Measurements from ENCODE around the gene CEACAM8.
"Not testable (repeated sequence)": the region's sequence is repeated elsewhere in the genome, so short reads cannot be mapped to it uniquely, and the experiment has no call there.

The CEACAM8 gene

GRCh38 chr19:42594617-42595489 is at the start of gene CEACAM8:
Gene CEACAM8, minus strand, starts transcription at chr19:42594924. Its CDS starts 96 bp downstream, at chr19:42594828.
- DNase-seq (ENCODE audit: low read depth in 2 of 2, low spot score in 1 of 2), result no peak

GRCh38 chr19:42639324-42640092 is 44.8 kb upstream of the CEACAM8 start:
- DNase-seq (ENCODE audit: low read depth in 2 of 2, low spot score in 1 of 2), result not testable (repeated sequence)

GRCh38 chr19:42635233-42635539 is 40.5 kb upstream of the CEACAM8 start:
- no peak for DNase-seq (ENCODE audit: low read depth in 2 of 2, low spot score in 1 of 2)

DNA sequence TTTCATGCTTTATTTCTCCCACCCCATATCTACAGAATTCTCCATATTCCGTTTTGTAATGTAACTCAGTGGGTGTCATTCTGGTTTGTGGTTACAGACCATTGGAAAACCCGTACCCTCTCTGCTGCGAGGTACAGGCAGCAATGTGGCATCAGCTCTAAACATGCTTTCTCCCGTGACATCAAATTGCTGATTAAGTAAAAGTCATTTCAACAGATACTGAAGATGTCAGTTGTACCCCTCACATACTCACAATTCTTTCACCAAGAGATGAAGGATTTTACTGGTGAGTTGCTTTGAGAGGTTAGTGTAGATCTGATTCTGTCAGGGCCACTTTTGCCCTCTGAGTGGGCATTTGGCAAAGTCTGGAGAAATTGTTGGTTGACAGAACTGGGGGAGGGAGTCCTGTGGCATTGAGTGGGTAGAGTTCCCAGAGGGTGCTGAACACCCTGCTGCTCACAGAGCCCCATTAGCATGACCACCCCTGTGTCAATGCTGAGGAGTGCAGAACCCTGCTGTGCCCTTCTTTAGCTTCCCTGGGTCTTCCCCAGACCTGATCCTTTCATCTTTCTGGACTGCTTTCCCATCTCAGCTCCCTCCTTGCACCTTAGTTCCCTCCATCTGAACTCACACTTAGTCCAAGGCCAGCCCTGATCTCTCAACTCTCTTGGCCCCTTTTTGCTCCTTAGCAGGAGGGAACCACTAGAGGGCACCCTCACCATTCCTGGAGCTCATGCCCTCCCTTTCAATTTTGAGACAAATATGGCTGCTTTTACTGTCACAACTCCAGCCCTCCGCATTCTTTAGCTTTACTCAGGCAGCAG is 39.9 kb upstream of the CEACAM8 start:
- no peak for DNase-seq (ENCODE audit: low read depth in 2 of 2, low spot score in 1 of 2)

- no peak for DNase-seq (ENCODE audit: low read depth in 2 of 2, low spot score in 1 of 2)
Observed at GRCh38 chr19:42629191-42629590, 34.5 kb upstream of the CEACAM8 start.

GRCh38 chr19:42628411-42629140 is 33.9 kb upstream of the CEACAM8 start:
- no peak for DNase-seq (ENCODE audit: low read depth in 2 of 2, low spot score in 1 of 2)

DNA sequence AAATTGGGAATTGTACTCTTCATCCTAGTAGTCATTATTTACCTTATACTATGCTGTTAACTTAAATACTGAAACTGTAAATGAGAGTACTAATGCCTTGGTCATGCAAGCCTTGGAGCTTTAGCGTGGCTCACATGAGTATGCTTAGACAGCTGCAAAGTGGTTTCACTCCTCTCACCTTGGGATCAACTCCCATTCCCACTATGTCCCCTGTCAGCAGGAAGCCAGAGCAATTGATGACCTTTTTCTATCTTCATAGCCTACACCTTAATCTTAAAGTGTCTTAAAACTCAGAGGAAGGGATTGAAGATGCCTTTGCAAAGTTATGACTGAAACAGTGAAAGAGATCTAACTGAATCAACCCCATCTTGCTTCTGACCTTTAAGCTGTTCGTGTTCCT is 33.2 kb upstream of the CEACAM8 start:
- DNase-seq (ENCODE audit: low read depth in 2 of 2, low spot score in 1 of 2), result no peak

DNA sequence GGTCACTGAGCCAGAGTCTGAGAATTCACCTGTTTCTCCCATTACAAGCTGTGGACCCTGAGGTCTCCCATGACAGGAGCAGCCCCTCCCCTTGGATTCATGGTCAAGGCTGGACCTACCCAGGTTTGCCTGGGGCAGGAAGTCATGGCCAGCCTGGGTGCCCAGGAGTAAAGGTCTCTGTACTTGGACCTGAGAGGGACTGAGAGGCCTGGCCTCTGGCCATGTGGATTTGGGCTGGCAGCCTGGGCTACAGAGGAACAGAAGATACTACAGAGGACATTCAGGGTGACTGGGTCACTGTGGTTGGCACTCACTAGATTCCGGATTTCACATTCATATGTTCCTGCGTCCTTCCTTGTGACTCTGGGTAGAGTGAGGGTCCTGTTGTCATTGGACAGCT is 31.5 kb upstream of the CEACAM8 start:
- no peak for DNase-seq (ENCODE audit: low read depth in 2 of 2, low spot score in 1 of 2)

DNA sequence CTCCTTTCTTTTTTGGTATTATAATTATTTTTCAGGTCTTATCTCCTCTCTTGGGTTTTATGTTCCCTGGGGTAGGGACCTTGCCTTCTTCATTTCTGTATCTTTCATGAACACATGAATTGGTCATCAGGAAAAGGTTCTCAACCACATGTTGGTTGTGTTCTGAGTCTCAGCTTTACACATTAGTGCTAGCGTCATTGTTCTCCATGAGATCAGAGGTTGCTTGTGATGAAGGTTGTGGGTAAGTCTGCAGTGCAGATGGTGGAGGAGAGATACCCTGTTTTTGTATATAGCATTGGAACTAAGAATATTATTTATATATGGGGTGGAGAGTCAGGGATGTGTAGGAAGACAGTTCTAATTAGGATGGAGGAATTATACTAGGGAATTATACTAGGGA is 24.5 kb upstream of the CEACAM8 start:
- DNase-seq (ENCODE audit: low read depth in 2 of 2, low spot score in 1 of 2), result no peak

- DNase-seq (ENCODE audit: low read depth in 2 of 2, low spot score in 1 of 2), result no peak
Observed at GRCh38 chr19:42613666-42614065, 18.9 kb upstream of the CEACAM8 start.

DNA sequence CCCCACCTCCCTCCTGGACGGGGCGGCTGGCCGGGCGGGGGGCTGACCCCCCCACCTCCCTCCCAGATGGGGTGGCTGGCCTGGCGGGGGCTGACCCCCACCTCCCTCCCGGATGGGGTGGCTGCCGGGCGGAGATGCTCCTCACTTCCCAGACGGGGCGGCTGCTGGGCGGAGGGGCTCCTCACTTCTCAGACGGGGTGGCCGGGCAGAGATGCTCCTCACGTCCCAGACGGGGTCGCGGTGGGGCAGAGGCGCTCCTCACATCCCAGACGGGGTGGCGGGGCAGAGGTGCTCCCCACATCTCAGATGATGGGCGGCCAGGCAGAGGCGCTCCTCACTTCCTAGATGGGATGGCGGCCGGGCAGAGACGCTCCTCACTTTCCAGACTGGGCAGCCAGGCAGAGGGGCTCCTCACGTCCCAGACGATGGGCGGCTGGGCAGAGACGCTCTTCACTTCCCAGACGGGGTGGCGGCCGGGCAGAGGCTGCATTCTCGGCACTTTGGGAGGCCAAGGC is 15.7 kb upstream of the CEACAM8 start:
- not testable (repeated sequence) for DNase-seq (ENCODE audit: low read depth in 2 of 2, low spot score in 1 of 2)

DNA sequence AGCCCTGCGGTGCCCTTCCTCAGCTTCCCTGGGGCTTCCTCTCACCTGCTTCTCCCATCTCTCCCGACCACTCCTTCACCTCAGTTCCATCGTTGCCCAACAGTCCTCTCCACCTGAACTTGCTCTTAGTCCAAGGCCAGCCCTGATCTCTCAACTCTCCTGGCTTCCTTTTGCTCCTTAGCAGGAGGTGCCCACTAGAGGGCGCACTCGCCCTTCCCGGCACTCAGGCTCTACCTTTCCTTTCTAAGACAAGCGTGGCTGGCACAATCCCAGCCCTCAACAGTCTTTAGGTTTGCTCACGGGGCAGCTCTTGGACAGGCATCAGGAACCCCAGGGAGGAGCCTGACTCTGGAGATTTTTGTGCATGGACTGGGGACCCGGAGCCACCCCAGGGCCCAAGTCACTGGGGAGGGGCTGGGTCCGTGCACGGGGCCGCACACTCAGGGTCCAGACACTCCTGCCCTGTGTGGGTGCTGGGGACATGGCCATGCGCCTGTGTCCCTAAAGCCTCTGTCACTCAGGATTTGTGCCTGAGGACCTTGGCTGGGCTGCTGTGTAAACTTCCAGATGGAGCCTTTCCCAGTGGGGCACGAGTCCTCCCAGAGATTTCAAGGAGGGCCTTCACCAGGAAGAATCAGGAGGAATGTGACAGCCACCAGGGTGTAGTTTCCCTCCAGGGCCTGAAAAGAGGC is 12.1 kb upstream of the CEACAM8 start:
- DNase-seq (ENCODE audit: low read depth in 2 of 2, low spot score in 1 of 2), result no peak

GRCh38 chr19:42601811-42602443 is 7.2 kb upstream of the CEACAM8 start:
- no peak for DNase-seq (ENCODE audit: low read depth in 2 of 2, low spot score in 1 of 2)

- DNase-seq (ENCODE audit: low read depth in 2 of 2, low spot score in 1 of 2), result no peak
Observed at GRCh38 chr19:42596391-42597072, 1.8 kb upstream of the CEACAM8 start.

GRCh38 chr19:42595550-42596172 is 937 bp upstream of the CEACAM8 start:
- DNase-seq (ENCODE audit: low read depth in 2 of 2, low spot score in 1 of 2), result no peak

DNA sequence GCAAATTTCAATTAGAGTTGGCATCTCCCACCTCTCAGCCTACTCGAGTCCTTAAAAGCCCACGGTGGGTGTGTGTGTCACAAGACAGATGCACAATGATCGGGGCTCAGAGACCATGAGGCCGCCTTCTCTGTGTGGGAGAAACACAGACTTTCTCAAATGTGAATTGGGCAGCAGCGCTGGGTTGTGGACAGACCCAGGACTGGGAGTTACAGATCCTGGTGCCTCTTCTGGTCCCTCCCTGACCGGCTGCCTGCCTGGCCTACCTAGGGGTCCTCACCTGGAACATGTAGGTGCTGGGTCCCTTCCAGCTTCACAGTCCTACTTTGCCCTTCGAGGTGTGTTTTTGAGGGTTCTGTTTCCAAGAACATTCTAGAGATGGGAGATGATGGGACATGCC is 4.9 kb downstream of the CEACAM8 start:
- no peak for DNase-seq (ENCODE audit: low read depth in 2 of 2, low spot score in 1 of 2)

DNA sequence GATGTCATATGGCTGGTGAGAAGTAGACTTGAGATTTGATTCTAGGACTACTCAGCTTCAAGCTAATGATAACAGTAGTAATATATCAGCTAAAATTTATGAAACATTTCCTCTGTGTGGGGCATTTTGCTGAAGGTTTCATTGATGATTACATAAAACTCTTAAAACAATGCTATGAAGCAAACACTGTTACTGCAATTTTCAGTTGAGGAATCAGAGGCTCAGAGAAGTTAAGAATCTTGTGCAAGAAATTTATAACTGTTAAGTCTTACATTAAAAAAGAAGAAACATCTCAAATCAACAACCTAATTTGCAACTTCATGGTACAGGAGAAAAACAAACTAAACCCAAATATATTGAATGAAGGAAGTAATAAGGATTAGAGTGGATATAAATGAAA is 10.3 kb downstream of the CEACAM8 start:
- DNase-seq (ENCODE audit: low read depth in 2 of 2, low spot score in 1 of 2), result no peak

DNA sequence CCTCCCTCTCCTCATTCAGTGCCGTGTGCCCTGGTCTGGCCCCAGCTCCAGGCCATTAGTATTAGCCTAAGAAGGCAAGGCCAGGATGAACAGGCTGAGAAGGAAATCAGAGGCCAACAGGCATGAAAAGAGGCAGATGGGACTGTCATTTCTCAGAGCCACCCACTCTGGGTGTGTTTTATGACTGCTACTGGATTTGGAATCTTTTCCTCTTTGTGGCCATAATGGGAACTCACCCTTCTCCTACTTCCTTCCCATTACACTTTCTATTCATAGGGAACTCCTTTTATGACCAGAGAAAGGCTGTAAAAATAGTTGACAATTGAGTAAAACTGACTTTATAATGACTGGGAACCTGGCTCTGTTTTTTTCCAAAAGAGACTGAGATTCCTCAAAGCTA is 17.7 kb downstream of the CEACAM8 start:
- no peak for DNase-seq (ENCODE audit: low read depth in 2 of 2, low spot score in 1 of 2)

DNA sequence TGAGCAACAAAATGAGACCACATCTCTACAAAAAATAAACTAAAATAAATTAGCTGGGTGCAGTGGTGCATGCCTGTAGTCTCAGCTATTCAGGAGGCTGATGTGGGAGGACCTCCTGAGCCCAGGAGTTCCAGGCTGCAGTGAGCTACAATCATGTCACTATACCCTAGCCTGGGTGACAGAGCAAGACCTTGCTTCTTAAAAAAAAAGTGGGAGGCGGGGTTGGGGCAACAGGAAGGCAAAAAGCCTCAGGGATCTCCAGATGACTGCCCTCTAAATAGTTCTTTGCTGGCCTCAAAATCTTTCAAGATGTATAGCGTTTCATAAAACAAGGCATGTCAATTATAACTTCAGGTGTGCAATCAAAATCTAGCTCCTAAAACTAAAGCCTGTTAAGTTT is 18.5 kb downstream of the CEACAM8 start:
- DNase-seq (ENCODE audit: low read depth in 2 of 2, low spot score in 1 of 2), result no peak

All from stimulated activated CD8-positive, alpha-beta memory T cell treated with anti-CD3 and anti-CD28 coated beads, Interleukin-4, amount 100 ng/mL, for 4 hours (primary cell).